ENCODE results near the gene MED29. TPM values are rescaled to one million over a fixed set of nuclear protein-coding genes. Genes with fewer than 3 reads are reported as not detected.
"Not testable (repeated sequence)": the region's sequence is repeated elsewhere in the genome, so short reads cannot be mapped to it uniquely, and the experiment has no call there.

Gene MED29
- total RNA-seq, 1 experiment from 2014 or later, result 20.8 TPM

DNA sequence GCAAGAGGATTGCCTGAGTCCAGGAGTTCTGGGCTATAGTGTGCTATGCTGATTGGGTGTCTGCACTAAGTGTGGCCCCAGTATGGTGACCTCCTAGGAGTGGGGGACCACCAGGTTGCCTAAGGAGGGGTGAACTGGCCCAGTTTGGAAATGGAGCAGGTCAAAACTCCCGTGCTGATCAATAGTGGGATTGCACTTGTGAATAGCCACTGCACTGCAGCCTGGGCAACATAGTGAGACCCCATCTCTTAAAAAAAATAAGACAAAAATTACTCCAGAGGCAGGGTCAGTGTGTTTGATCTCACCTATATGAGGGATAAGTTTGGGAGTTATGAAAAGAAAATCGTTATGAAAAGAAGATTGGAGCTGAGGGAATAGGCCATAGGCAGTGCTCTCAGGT is 22.0 kb upstream of the MED29 start:
- no peak for DNase-seq (ENCODE audit: extremely low read depth, low read depth)

DNA sequence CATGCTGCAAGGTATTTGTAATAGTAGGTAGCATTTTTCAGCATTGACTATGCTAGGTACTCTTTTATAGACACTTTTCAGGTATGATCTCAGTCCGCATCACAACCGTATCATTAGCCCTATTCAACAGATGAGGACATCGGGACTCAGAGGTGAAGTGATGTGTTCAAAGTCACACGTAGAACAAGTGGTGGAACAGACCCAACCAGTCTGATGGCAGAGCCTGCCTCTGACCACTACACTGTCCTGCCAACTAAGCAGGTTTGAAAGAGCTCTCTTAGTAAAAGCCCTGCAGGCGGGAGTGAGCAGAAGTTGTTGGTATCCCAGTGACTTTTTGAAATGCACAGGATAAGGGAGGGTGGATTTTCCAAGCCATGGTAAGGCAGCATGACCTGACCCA is 20.4 kb upstream of the MED29 start:
- no peak for DNase-seq (ENCODE audit: extremely low read depth, low read depth)

DNA sequence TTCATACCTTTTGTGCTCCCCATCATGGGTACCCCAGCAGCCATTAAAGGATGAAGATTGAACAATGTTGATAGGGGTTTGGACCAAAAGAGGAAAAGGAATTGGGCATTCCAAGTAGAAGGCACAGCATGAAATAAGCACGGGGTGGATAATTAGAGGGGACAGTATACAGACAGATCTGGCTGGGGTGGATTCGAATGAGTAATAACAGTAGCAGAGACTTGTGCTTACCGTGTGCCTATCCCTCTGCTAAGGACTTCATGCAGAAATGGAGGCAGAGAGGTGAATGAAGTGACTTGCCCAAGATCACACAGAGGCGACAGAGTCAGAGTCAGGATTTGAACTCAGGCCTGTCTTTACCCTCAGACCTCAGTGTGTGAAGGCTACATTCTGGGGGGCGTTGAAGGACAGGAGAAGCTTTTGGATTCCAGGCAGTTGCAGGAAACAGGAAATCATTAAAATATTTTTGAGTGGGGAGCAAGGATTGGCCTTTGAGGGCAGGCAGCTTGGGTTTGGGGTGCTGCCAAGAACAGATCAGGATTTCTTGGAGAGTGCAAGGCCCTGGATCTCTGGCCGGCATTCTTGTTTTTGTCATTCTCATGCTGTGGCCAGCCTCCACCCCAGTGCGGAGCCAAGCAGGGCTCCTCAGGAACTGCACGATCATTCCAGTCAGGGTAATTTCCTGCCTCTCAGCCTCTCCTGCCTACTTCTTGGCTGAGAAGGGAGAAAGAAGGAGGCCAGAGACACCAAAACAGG is 19.0 kb upstream of the MED29 start:
- no peak for DNase-seq (ENCODE audit: extremely low read depth, low read depth)

GRCh38 chr19:39372941-39373340 is 18.2 kb upstream of the MED29 start:
- DNase-seq (ENCODE audit: extremely low read depth, low read depth), result no peak

DNA sequence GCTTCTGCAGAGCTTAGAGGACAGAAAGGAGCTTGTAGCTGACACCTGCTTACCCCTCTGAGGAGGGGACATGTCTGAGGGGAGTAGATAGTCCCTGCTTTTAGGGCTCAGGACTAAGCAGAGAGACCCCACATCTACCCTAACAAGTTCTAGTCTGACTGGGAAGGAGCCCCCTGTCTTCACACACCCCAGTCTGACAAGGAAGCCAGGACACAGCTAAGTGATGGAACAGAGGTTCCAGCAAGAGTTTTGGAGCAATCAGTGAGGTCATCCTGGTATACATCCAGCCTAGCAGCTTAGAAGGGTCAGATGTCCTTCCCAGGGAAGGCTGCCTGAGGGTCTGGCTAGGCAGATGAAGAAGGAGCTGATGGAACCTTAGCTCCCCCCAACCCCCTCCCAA is 15.2 kb upstream of the MED29 start:
- DNase-seq (ENCODE audit: extremely low read depth, low read depth), result no peak

- no peak for DNase-seq (ENCODE audit: extremely low read depth, low read depth)
Measured at GRCh38 chr19:39377373-39378362, 13.5 kb upstream of the MED29 start.

GRCh38 chr19:39379366-39379765 is 11.8 kb upstream of the MED29 start:
- DNase-seq (ENCODE audit: extremely low read depth, low read depth), result not testable (repeated sequence)

- DNase-seq (ENCODE audit: extremely low read depth, low read depth), result no peak
Measured at GRCh38 chr19:39379865-39380396, 11.2 kb upstream of the MED29 start.

- DNase-seq (ENCODE audit: extremely low read depth, low read depth), result no peak
Measured at GRCh38 chr19:39380521-39381502, 10.4 kb upstream of the MED29 start.

- no peak for DNase-seq (ENCODE audit: extremely low read depth, low read depth)
Measured at GRCh38 chr19:39381910-39382611, 9.1 kb upstream of the MED29 start.

DNA sequence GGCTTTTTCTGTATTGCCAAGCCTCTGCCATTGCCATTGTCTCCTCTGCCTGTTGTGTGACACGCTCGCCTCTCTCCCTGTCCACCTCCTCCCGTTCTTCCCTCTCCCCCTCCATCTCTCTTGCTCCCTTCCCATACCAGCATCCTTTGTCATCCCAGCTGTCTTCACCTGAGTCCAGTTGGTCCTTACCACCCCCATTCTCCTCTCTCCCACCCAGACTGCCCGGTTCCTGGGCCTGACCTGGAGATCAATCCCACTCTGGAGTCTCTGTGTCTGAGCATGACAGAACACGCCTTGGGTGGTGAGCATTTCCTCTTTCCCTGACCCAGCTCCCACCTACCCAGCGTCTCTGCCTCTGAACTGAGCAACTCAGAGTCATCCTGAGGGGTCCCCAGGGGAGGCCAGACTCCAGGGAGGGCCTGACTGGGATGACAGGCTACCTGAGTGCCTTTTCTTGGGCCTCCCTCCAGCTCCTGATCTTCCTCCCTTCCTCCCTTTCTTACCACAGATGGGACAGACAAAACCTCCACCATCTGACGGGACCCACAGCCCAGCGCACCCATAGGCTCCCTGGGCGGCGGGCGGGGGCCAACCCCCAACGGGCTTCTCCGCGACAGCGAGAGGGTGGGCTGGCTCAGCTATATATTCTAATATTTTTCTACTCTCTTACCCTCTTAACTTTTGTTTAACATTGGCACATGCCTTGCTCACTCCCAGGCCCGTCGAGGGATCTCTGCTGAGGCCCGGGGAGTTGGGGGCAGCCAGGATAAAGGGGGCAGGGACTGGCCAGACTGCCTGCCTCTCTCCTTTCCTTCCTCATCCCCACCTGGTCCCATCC is 8.0 kb upstream of the MED29 start:
- no peak for DNase-seq (ENCODE audit: extremely low read depth, low read depth)

DNA sequence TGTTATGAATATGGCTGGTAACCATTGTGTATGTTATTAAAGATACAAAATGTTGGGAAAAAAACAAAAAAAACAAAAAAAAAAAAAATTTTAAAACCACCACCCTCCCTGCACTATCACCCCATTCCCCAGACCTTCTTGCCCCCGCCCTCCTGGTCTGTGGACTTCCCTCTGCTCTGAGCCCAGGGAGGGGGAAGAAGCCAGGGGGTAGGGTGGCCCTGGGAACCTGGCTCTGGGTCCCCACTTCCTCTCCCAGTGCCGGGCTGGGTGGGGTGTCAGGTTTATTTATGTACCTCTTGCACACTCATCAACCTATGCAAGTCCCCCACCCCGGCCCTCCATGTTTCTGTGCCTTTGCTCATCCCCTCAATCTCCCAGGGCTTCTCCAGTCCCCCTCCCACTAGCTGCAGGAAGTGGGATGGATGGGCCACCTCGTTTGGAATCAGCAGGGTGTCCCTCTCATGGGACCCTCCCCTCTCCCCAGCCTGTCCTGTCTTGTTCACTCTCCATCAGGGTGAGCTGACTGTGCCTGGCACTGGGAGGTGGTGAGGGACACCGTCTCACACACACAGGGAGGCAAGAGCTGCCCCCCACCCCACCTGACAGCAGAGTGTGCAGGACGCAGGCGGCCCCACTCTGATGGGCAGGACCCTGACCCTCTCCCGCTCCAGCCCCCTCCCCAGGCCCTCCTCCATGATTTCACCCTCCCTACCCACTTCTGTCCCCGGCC is 6.2 kb upstream of the MED29 start:
- DNase-seq (ENCODE audit: extremely low read depth, low read depth), result no peak

- DNase-seq (ENCODE audit: extremely low read depth, low read depth), result no peak
Measured at GRCh38 chr19:39385629-39386411, 5.4 kb upstream of the MED29 start.

DNA sequence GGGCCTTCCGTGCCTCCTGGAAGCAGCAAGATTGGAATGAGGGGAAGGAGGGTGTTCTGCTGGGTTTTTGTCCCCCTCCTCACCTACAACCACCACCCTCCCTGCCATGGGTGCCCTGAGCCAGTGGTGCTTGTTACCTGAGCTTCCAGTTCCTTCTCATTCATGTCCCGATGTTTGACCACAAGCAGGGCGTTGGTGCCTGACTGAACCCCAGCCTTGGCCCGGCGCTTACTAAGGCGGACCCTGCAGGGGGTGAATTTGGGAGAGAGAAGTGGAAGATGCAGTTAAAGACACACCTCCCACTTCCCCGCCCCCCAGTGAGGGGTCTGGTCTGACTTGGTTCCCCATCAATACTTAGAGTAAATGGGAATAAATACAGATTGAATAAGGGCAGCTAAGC is 4.6 kb upstream of the MED29 start:
- no peak for DNase-seq (ENCODE audit: extremely low read depth, low read depth)

GRCh38 chr19:39388657-39389056 is 2.5 kb upstream of the MED29 start:
- DNase-seq (ENCODE audit: extremely low read depth, low read depth), result no peak

GRCh38 chr19:39389631-39390414 is 1.4 kb upstream of the MED29 start:
- DNase-seq (ENCODE audit: extremely low read depth, low read depth), result no peak

DNA sequence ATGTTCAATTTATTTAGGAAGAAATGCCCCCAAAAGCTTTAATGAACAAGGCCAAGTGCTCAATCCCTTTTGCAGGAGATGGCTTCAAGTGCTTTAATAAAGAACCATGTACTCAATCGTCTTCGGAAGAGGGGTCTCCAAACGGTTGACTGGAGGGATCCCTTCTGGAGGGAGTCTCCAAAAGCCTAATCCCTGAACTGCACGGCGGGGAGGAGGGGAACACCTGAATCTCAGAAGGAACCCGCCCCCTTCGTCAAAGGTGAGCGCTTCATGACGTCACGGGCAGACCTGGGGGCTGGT is 777 bp upstream of the MED29 start:
- no peak for DNase-seq (ENCODE audit: extremely low read depth, low read depth)

Data from NCI-H460 (cell line).